ENCODE measurements around the gene NCCRP1. TPM values are rescaled to one million over a fixed set of nuclear protein-coding genes. Genes with fewer than 3 reads are reported as not detected.

Gene NCCRP1
- polyA plus RNA-seq, 1 of the 3 experiments (the other 2 are of a cell fraction) = not detected

- H3K9me2 ChIP-seq = no peaks in the 10 kb centered on the region
- H3F3A ChIP-seq (replicated peaks; ENCODE audit: insufficient read depth) = no peaks in the 10 kb centered on the region
- H3K4me3 ChIP-seq (ENCODE audit: low read depth in 2 of 2, low read length in 1 of 2) = no peak overlapping the region; a peak in 1 of 4 replicates
- no peak for DNase-seq
- TF ChIP-seq, protein P1, sequence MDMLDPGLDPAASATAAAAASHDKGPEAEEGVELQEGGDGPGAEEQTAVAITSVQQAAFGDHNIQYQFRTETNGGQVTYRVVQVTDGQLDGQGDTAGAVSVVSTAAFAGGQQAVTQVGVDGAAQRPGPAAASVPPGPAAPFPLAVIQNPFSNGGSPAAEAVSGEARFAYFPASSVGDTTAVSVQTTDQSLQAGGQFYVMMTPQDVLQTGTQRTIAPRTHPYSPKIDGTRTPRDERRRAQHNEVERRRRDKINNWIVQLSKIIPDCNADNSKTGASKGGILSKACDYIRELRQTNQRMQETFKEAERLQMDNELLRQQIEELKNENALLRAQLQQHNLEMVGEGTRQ (IDR thresholded peaks at IDR 0.05; ENCODE audit: borderline replicate concordance, low read depth, low read length) = no peak
- TF ChIP-seq SIN3A (IDR thresholded peaks at IDR 0.05; ENCODE audit: borderline replicate concordance, low read depth, low read length) = no peak
- TF ChIP-seq NFIC (IDR thresholded peaks at IDR 0.05; ENCODE audit: borderline replicate concordance) = no peak
- no peak for TF ChIP-seq FOXM1 (IDR thresholded peaks at IDR 0.05; ENCODE audit: low read depth)
- TF ChIP-seq CTCF (IDR thresholded peaks at IDR 0.05) = no peak; the same call in 1 of the 2 replicates
- no peak for TF ChIP-seq RXRA (IDR thresholded peaks at IDR 0.05; ENCODE audit: borderline replicate concordance, low read depth)
- no peak for TF ChIP-seq TCF12 (IDR thresholded peaks at IDR 0.05)
- no peak for TF ChIP-seq NRF1 (IDR thresholded peaks at IDR 0.05; ENCODE audit: low read depth, low read length)
- TF ChIP-seq ELF1 (IDR thresholded peaks at IDR 0.05) = no peak
- POLR2A ChIA-PET = no interaction called here
- H3K4me2 ChIP-seq = no peak overlapping the region
- no peak overlapping the region for H2AFZ ChIP-seq (ENCODE audit: low read depth)
- WGBS (ENCODE audit: low lambda C conversion rate) = 45% methylated on average over 5 of the region's 8 CpGs
- no peak overlapping the region for H3K9ac ChIP-seq
- no peaks in the 10 kb centered on the region for H3K9me3 ChIP-seq
- H3K79me2 ChIP-seq (ENCODE audit: insufficient read depth) = no peaks in the 10 kb centered on the region
- H4K20me1 ChIP-seq (ENCODE audit: insufficient read depth) = no peaks in the 10 kb centered on the region
- H3K27me3 ChIP-seq (ENCODE audit: insufficient read depth) = no peaks in the 10 kb centered on the region
- no peak overlapping the region for H3K27ac ChIP-seq (ENCODE audit: low read depth in 2 of 2, low read length in 1 of 2)
- CTCF ChIA-PET = interaction anchor here (0.6 to 3.1 kb wide), 20 partner anchors 11 to 248 kb away, joined by 3 to 37 read pairs (median 4); partner anchors contain the start of gene SYCN
- no peaks in the 10 kb centered on the region for H3K36me3 ChIP-seq (replicated peaks in 1 of 2; ENCODE audit: control insufficient read depth in 1 of 2, insufficient read depth in 2 of 2, low read length in 1 of 2)
- H3K4me1 ChIP-seq (ENCODE audit: control insufficient read depth in 1 of 2, insufficient read depth in 2 of 2, low read depth in 1 of 2, low read length in 1 of 2) = peaks cover 0 to 3% of the 10 kb centered on the region in 2 experiments; a peak in 1 of 4 replicates
Observed at GRCh38 chr19:39187552-39187943, 9.2 kb upstream of the NCCRP1 start.

- Histone ChIP-seq H3K27me3 (ENCODE audit: insufficient read depth) (no peaks in the 10 kb centered on the region), H2AFZ (ENCODE audit: low read depth) (no peak overlapping the region), H3K4me1 (ENCODE audit: control insufficient read depth in 1 of 2, insufficient read depth in 2 of 2, low read depth in 1 of 2, low read length in 1 of 2) (peaks cover 0 to 8% of the 10 kb centered on the region in 2 experiments; a peak in 1 of 4 replicates), H3K9me3 (no peaks in the 10 kb centered on the region), H3K9ac (no peak overlapping the region), H3F3A (replicated peaks; ENCODE audit: insufficient read depth) (no peaks in the 10 kb centered on the region), H3K4me2 (no peak overlapping the region), H4K20me1 (ENCODE audit: insufficient read depth) (no peaks in the 10 kb centered on the region), H3K27ac (ENCODE audit: low read depth in 2 of 2, low read length in 1 of 2) (no peak overlapping the region), H3K36me3 (replicated peaks in 1 of 2; ENCODE audit: control insufficient read depth in 1 of 2, insufficient read depth in 2 of 2, low read length in 1 of 2) (no peaks in the 10 kb centered on the region), H3K79me2 (ENCODE audit: insufficient read depth) (no peaks in the 10 kb centered on the region), H3K9me2 (no peaks in the 10 kb centered on the region), H3K4me3 (ENCODE audit: low read depth in 2 of 2, low read length in 1 of 2) (no peak overlapping the region)
- WGBS (ENCODE audit: low lambda C conversion rate) = 76% methylated on average over 6 of the region's 6 CpGs
- no peak for DNase-seq
- CTCF ChIA-PET = interaction anchor here (1.3 to 3.1 kb wide), 4 partner anchors 14 to 79 kb away, joined by 3 to 37 read pairs (median 26); no protein-coding TSS in a partner anchor
- POLR2A ChIA-PET = no interaction called here
- no peak for TF ChIP-seq TCF12 (IDR thresholded peaks at IDR 0.05)
- no peak for TF ChIP-seq NFIC (IDR thresholded peaks at IDR 0.05; ENCODE audit: borderline replicate concordance)
- no peak for TF ChIP-seq SIN3A (IDR thresholded peaks at IDR 0.05; ENCODE audit: borderline replicate concordance, low read depth, low read length)
- no peak for TF ChIP-seq MEF2A (IDR thresholded peaks at IDR 0.05; ENCODE audit: borderline replicate concordance, low read depth)
- TF ChIP-seq, protein P2, sequence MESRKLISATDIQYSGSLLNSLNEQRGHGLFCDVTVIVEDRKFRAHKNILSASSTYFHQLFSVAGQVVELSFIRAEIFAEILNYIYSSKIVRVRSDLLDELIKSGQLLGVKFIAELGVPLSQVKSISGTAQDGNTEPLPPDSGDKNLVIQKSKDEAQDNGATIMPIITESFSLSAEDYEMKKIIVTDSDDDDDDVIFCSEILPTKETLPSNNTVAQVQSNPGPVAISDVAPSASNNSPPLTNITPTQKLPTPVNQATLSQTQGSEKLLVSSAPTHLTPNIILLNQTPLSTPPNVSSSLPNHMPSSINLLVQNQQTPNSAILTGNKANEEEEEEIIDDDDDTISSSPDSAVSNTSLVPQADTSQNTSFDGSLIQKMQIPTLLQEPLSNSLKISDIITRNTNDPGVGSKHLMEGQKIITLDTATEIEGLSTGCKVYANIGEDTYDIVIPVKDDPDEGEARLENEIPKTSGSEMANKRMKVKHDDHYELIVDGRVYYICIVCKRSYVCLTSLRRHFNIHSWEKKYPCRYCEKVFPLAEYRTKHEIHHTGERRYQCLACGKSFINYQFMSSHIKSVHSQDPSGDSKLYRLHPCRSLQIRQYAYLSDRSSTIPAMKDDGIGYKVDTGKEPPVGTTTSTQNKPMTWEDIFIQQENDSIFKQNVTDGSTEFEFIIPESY (IDR thresholded peaks at IDR 0.05; ENCODE audit: borderline replicate concordance, low read depth) = no peak
- TF ChIP-seq POLR2AphosphoS5 (IDR thresholded peaks at IDR 0.05; ENCODE audit: low read depth, low read length) = no peak
- no peak for TF ChIP-seq SMC3 (IDR thresholded peaks at IDR 0.05; ENCODE audit: low read depth, low read length)
- no peak for TF ChIP-seq GABPA (IDR thresholded peaks at IDR 0.05; ENCODE audit: low read depth)
- TF ChIP-seq NRF1 (IDR thresholded peaks at IDR 0.05; ENCODE audit: low read depth, low read length) = no peak
- TF ChIP-seq RFX5 (IDR thresholded peaks at IDR 0.05; ENCODE audit: low read length) = no peak
- TF ChIP-seq MXI1 (IDR thresholded peaks at IDR 0.05; ENCODE audit: low read depth, low read length) = no peak
- no peak for TF ChIP-seq CHD2 (IDR thresholded peaks at IDR 0.05; ENCODE audit: low read length, partially characterized antibody)
- TF ChIP-seq TEAD4 (IDR thresholded peaks at IDR 0.05; ENCODE audit: borderline replicate concordance, insufficient read depth) = no peak
- TF ChIP-seq, protein P3, sequence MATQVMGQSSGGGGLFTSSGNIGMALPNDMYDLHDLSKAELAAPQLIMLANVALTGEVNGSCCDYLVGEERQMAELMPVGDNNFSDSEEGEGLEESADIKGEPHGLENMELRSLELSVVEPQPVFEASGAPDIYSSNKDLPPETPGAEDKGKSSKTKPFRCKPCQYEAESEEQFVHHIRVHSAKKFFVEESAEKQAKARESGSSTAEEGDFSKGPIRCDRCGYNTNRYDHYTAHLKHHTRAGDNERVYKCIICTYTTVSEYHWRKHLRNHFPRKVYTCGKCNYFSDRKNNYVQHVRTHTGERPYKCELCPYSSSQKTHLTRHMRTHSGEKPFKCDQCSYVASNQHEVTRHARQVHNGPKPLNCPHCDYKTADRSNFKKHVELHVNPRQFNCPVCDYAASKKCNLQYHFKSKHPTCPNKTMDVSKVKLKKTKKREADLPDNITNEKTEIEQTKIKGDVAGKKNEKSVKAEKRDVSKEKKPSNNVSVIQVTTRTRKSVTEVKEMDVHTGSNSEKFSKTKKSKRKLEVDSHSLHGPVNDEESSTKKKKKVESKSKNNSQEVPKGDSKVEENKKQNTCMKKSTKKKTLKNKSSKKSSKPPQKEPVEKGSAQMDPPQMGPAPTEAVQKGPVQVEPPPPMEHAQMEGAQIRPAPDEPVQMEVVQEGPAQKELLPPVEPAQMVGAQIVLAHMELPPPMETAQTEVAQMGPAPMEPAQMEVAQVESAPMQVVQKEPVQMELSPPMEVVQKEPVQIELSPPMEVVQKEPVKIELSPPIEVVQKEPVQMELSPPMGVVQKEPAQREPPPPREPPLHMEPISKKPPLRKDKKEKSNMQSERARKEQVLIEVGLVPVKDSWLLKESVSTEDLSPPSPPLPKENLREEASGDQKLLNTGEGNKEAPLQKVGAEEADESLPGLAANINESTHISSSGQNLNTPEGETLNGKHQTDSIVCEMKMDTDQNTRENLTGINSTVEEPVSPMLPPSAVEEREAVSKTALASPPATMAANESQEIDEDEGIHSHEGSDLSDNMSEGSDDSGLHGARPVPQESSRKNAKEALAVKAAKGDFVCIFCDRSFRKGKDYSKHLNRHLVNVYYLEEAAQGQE (IDR thresholded peaks at IDR 0.05; ENCODE audit: low read depth, low read length) = no peak
Observed at GRCh38 chr19:39188960-39189359, 7.8 kb upstream of the NCCRP1 start.
